IMR-90 (cell line): ENCODE measurements around the gene PITRM1. TPM values are rescaled to one million over a fixed set of nuclear protein-coding genes. Genes with fewer than 3 reads are reported as not detected.

Experiments
- ATAC-seq: fragments of 200-7000 bp; cut with Tn5 transposase; 2 replicates; pipeline ENCODE4 v1.9.1; 2020; ENCODE audit warnings: low read depth, mild to moderate bottlenecking, moderate library complexity
- BruUV-seq: library from RNA; stranded (reverse); fragments of 400-500 nt; replicated peaks from 2 replicates; lab custom pipeline; 2021; lab: Mats Ljungman, UMichigan
- CTCF ChIA-PET: fragments of 300-600 bp; formaldehyde crosslinking; extraction: SDS; loops from one replicate; lab custom pipeline; 2021; ENCODE audit warnings: antibody characterized with exemption; lab: Yijun Ruan, JAX
- POLR2A ChIA-PET: fragments of 300-600 bp; sonication (Branson Sonifier 250); formaldehyde crosslinking; loops from one replicate; lab custom pipeline; 2022; ENCODE audit warnings: antibody characterized with exemption; ENCODE audit not compliant: unreplicated experiment; lab: Charles Lee
- DNase-seq: peaks from one replicate; pipeline ENCODE4 v3.0.0; 2013
- H2AFZ ChIP-seq: replicated peaks from 2 replicates; pipeline ENCODE3; 2013; ENCODE audit warnings: low read length, mild to moderate bottlenecking; ENCODE audit not compliant: poor library complexity
- H2AK5ac ChIP-seq: 2 replicates; pipeline ENCODE4 v1.6.1; 2013; ENCODE audit warnings: low read depth, low read length, inconsistent platforms
- H2AK9ac ChIP-seq: replicated peaks from 2 replicates; pipeline ENCODE3; 2013; ENCODE audit warnings: mild to moderate bottlenecking, low read depth, low read length, moderate library complexity; ENCODE audit not compliant: poor library complexity
- H2BK120ac ChIP-seq: 2 replicates; pipeline ENCODE4 v1.6.1; 2013; ENCODE audit warnings: low read depth, low read length, inconsistent platforms
- H2BK15ac ChIP-seq: 3 replicates; pipeline ENCODE4 v1.6.1; 2013; ENCODE audit warnings: low read depth, low read length, inconsistent platforms
- H2BK20ac ChIP-seq: 2 replicates; pipeline ENCODE4 v1.6.1; 2013; ENCODE audit warnings: low read depth, mild to moderate bottlenecking, inconsistent platforms, low read length, moderate library complexity
- H2BK5ac ChIP-seq: 2 replicates; pipeline ENCODE4 v1.6.1; 2013; ENCODE audit warnings: mild to moderate bottlenecking, low read depth, low read length, inconsistent platforms; ENCODE audit not compliant: poor library complexity, severe bottlenecking
- H3K14ac ChIP-seq: replicated peaks from 2 replicates; pipeline ENCODE4 v1.6.1; 2013; ENCODE audit warnings: low read depth, low read length, inconsistent platforms
- H3K18ac ChIP-seq: 2 replicates; pipeline ENCODE4 v1.6.1; 2013; ENCODE audit warnings: low read depth, low read length, control low read depth
- H3K23ac ChIP-seq: 2 replicates; pipeline ENCODE4 v1.6.1; 2013; ENCODE audit warnings: low read depth, low read length, inconsistent platforms
- H3K27ac ChIP-seq: 2 replicates; pipeline ENCODE4 v1.5.1; 2013; ENCODE audit warnings: mild to moderate bottlenecking, control low read depth, low read length; ENCODE audit not compliant: insufficient read depth
- H3K27me3 ChIP-seq: 2 replicates; pipeline ENCODE4 v1.6.1; 2013; ENCODE audit warnings: low read length; ENCODE audit not compliant: control insufficient read depth, insufficient read depth
- H3K36me3 ChIP-seq: 2 replicates; pipeline ENCODE4 v1.6.1; 2013; ENCODE audit warnings: low read length, mixed read lengths; ENCODE audit not compliant: control insufficient read depth, insufficient read depth
- H3K4ac ChIP-seq: 2 replicates; pipeline ENCODE4 v1.6.1; 2013; ENCODE audit warnings: low read depth, low read length, inconsistent platforms
- H3K4me1 ChIP-seq: 2 replicates; pipeline ENCODE4 v1.6.1; 2013; ENCODE audit warnings: low read length, mixed read lengths; ENCODE audit not compliant: control insufficient read depth, insufficient read depth
- H3K4me2 ChIP-seq: 2 replicates; pipeline ENCODE4 v1.6.1; 2013; ENCODE audit warnings: low read depth, mild to moderate bottlenecking, control low read depth, low read length, moderate library complexity
- H3K4me3 ChIP-seq: 2 replicates; pipeline ENCODE4 v1.5.1; 2013; ENCODE audit warnings: low read depth, mild to moderate bottlenecking, control low read depth, low read length, moderate library complexity; ENCODE audit not compliant: insufficient read depth
- H3K56ac ChIP-seq: 2 replicates; pipeline ENCODE4 v1.6.1; 2013; ENCODE audit warnings: low read length, inconsistent platforms; ENCODE audit not compliant: insufficient read depth; ENCODE audit errors: extremely low read depth
- H3K79me1 ChIP-seq, 2 experiments: 2 replicates each; pipeline ENCODE4 v1.6.1; 2013; ENCODE audit warnings: low read length in 2 of 2, inconsistent platforms in 1 of 2, low read depth in 1 of 2
- H3K9ac ChIP-seq: 2 replicates; pipeline ENCODE4 v1.6.1; 2013; ENCODE audit warnings: low read depth, low read length, control low read depth
- H3K9me1 ChIP-seq: 2 replicates; pipeline ENCODE4 v1.6.1; 2013; ENCODE audit warnings: low read length, inconsistent platforms; ENCODE audit not compliant: insufficient read depth
- H3K9me3 ChIP-seq: 2 replicates; pipeline ENCODE4 v1.6.1; 2013; ENCODE audit warnings: low read length; ENCODE audit not compliant: control insufficient read depth, insufficient read depth
- H4K20me1 ChIP-seq: 2 replicates; pipeline ENCODE4 v1.6.1; 2013; ENCODE audit warnings: low read length, inconsistent platforms; ENCODE audit not compliant: insufficient read depth
- H4K5ac ChIP-seq: 2 replicates; pipeline ENCODE4 v1.6.1; 2013; ENCODE audit warnings: mild to moderate bottlenecking, low read depth, low read length, control low read depth
- H4K8ac ChIP-seq, 2 experiments: 2 replicates each; pipeline ENCODE4 v1.6.1; 2013; ENCODE audit warnings: low read depth in 2 of 2, low read length in 2 of 2, control low read depth in 1 of 2, inconsistent platforms in 1 of 2
- H4K91ac ChIP-seq: 2 replicates; pipeline ENCODE4 v1.6.1; 2013; ENCODE audit warnings: low read depth, low read length, inconsistent platforms; ENCODE audit not compliant: insufficient read depth
- BHLHE40 ChIP-seq: fragments of 150-350 bp; IDR thresholded peaks from 2 replicates; pipeline ENCODE4 v1.6.1; 2016; ENCODE audit warnings: mild to moderate bottlenecking, low read depth, low read length
- CEBPB ChIP-seq: IDR thresholded peaks from 2 replicates; pipeline ENCODE4 v1.6.1; 2012; ENCODE audit warnings: low read depth, low read length, improper control_type of control experiment
- CHD1 ChIP-seq: IDR thresholded peaks from 2 replicates; pipeline ENCODE4 v1.6.1; 2012; ENCODE audit warnings: low read depth, low read length, improper control_type of control experiment
- POLR2A ChIP-seq: IDR thresholded peaks from 2 replicates; pipeline ENCODE4 v1.6.1; 2012; ENCODE audit warnings: mild to moderate bottlenecking, low read depth, low read length
- RAD21 ChIP-seq: IDR thresholded peaks from 2 replicates; pipeline ENCODE4 v1.6.1; 2012; ENCODE audit warnings: low read length, improper control_type of control experiment
- RCOR1 ChIP-seq: IDR thresholded peaks from 2 replicates; pipeline ENCODE4 v1.6.1; 2012; ENCODE audit warnings: mild to moderate bottlenecking, low read length, improper control_type of control experiment; ENCODE audit not compliant: insufficient replicate concordance
- WGBS, 2 experiments: methylation state at CpG; one replicate each; pipeline versions ENCODE4 v1.1.5 to v1.1.7; 2013; ENCODE audit warnings: missing lambda C conversion rate in 2 of 2; ENCODE audit not compliant: insufficient read length in 1 of 2; ENCODE audit errors: extremely low coverage in 2 of 2; 5-methylcytosine and 5-hydroxymethylcytosine counted together
- dilution Hi-C: fragments of 300-500 bp; cut with HindIII; formaldehyde crosslinking; loops from one replicate; pipeline ENCODE4 v1.14.3; 2018; ENCODE audit warnings: low sequenced_read_pairs; ENCODE audit not compliant: unreplicated experiment
- in situ Hi-C: fragments of 300-500 bp; cut with MboI; formaldehyde crosslinking; loops from 3 replicates; pipeline ENCODE4 v1.14.3; 2019; ENCODE audit warnings: low sequenced_read_pairs, inconsistent platforms, mixed read lengths
- intact Hi-C: fragments of 100-400 bp; cut with micrococcal nuclease; formaldehyde crosslinking; loops from 2 replicates; pipeline ENCODE4 v1.10.0; 2022
- polyA plus RNA-seq, 3 experiments: library from polyadenylated mRNA; depleted of rRNA; stranded (reverse); fragments of >200 nt; gene quantifications; 2 replicates each; pipeline ENCODE4 v1.2.3, GENCODE V29; 2012; ENCODE audit warnings: low replicate concordance in 1 of 3
- total RNA-seq: library from RNA; depleted of rRNA; stranded (reverse); fragments of >200 nt; gene quantifications from 2 replicates; pipeline ENCODE4 v1.2.3, GENCODE V29; 2012
- TF ChIP-seq, protein P1 (sequence below): fragments of 150-350 bp; IDR thresholded peaks from 2 replicates; pipeline ENCODE4 v1.6.1; 2017; ENCODE audit warnings: mild to moderate bottlenecking, antibody characterized with exemption, low read length, low read depth

The PITRM1 gene
- total and polyA plus RNA-seq, 2 of the 4 experiments (the other 2 are of a cell fraction): 97.1 to 124 TPM

DNA sequence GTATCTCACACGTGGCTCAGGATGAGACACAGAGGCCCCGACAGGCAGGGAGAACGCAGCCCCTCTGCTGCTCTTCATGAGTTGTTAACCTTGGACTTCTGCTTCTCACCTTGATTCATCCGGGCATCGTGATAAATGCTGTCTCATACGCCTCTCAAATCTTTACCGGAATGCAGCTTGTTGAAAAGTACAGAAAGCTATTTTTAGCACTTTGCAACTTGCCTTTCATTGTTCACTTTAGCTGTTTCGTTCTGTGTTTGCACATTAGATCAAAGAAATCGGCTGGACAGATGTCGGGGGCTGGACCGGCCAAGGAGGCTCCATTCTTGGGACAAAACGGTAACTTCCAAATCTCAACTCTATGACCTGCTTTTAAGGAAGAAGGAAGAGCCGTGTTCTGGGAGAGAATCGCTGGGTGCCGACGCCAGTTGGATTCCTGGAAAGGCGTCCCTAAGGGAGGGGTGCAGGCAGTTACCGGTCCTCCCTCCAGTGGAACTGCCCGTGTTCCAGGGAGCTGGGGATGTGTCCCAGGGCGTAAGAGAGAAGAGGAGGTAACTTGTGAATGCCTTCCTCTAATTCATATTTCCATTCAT, 56.0 kb downstream of the PITRM1 start:
- H3K27ac ChIP-seq: no peak overlapping the region
- H3K4me2 ChIP-seq: no peak overlapping the region
- CTCF ChIA-PET: no interaction called here
- no peak overlapping the region for H4K91ac ChIP-seq
- no peaks in the 10 kb centered on the region for H3K27me3 ChIP-seq
- no peaks in the 10 kb centered on the region for H3K4me1 ChIP-seq
- ATAC-seq (no peak), DNase-seq (no peak)
- POLR2A ChIA-PET: no interaction called here
- H4K20me1 ChIP-seq: peaks cover 14% of the 10 kb centered on the region; the same call in 1 of the 2 replicates
- H3K9ac ChIP-seq: no peak overlapping the region
- peaks cover 3% of the 10 kb centered on the region; the same call in 1 of the 2 replicates for H3K9me1 ChIP-seq
- H3K79me1 ChIP-seq: peaks cover 45 to 47% of the 10 kb centered on the region in 2 experiments
- no peak overlapping the region for H3K56ac ChIP-seq
- H3K14ac ChIP-seq: no peak overlapping the region
- no peak overlapping the region for H2BK15ac ChIP-seq
- 70% methylated on average over 8 of the region's 20 CpGs; no CpG with 5 or more reads in 1 of the 2 experiments for WGBS, 2 experiments
- BruUV-seq: no TSS peak
- no peak overlapping the region for H2AFZ ChIP-seq
- H3K9me3 ChIP-seq: no peaks in the 10 kb centered on the region
- intact Hi-C loops (no loop called here), dilution Hi-C loops (no loop called here), in situ Hi-C loops (no loop called here)
- TF ChIP-seq RAD21 (no peak), POLR2A (no peak), BHLHE40 (no peak), CEBPB (no peak), RCOR1 (no peak), CHD1 (no peak)
- TF ChIP-seq, protein P1, sequence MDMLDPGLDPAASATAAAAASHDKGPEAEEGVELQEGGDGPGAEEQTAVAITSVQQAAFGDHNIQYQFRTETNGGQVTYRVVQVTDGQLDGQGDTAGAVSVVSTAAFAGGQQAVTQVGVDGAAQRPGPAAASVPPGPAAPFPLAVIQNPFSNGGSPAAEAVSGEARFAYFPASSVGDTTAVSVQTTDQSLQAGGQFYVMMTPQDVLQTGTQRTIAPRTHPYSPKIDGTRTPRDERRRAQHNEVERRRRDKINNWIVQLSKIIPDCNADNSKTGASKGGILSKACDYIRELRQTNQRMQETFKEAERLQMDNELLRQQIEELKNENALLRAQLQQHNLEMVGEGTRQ: no peak
- no peak overlapping the region for H3K4me3 ChIP-seq
- H2BK5ac ChIP-seq: no peak overlapping the region
- no peak overlapping the region for H2AK9ac ChIP-seq
- no peak overlapping the region for H4K5ac ChIP-seq
- no peak overlapping the region for H4K8ac ChIP-seq
- peaks cover 78% of the 10 kb centered on the region for H3K36me3 ChIP-seq
- no peak overlapping the region for H2BK120ac ChIP-seq
- H3K23ac ChIP-seq: no peak overlapping the region
- no peak overlapping the region for H2BK20ac ChIP-seq
- H3K4ac ChIP-seq: no peak overlapping the region
- H3K18ac ChIP-seq: no peak overlapping the region
- no peak overlapping the region for H2AK5ac ChIP-seq
